Measurements from ENCODE around the gene EDN1.

Gene EDN1

DNA sequence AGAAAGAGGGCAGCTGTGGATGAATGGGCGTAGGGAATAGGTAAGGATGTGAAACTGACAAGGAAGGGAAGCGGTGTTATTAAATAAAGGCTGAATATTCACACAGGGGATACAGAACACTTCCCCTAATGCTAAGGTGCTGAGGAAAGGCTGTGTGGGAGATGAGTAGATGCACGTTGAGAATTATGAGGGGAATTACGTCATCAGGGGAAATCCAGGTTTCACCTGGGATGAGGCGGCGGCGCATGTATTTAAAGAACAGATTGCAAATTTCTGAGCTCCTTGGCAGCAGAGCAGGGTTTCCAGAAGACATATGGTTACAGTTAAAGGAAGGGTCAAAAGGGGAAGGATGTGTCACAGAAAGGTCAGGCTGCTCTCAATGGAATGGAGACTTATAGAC, 28.7 kb upstream of the EDN1 start:
- no peak for DNase-seq (ENCODE audit: low read depth)
- no peak overlapping the region for H3K4me3 ChIP-seq (ENCODE audit: low read depth, low read length)
- no peak for TF ChIP-seq POLR2A (IDR thresholded peaks at IDR 0.05; ENCODE audit: extremely low read depth, insufficient read length)
- TF ChIP-seq, protein P1, sequence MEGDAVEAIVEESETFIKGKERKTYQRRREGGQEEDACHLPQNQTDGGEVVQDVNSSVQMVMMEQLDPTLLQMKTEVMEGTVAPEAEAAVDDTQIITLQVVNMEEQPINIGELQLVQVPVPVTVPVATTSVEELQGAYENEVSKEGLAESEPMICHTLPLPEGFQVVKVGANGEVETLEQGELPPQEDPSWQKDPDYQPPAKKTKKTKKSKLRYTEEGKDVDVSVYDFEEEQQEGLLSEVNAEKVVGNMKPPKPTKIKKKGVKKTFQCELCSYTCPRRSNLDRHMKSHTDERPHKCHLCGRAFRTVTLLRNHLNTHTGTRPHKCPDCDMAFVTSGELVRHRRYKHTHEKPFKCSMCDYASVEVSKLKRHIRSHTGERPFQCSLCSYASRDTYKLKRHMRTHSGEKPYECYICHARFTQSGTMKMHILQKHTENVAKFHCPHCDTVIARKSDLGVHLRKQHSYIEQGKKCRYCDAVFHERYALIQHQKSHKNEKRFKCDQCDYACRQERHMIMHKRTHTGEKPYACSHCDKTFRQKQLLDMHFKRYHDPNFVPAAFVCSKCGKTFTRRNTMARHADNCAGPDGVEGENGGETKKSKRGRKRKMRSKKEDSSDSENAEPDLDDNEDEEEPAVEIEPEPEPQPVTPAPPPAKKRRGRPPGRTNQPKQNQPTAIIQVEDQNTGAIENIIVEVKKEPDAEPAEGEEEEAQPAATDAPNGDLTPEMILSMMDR (IDR thresholded peaks at IDR 0.05; ENCODE audit: low read depth, low read length): no peak
- no peak for TF ChIP-seq MYC (IDR thresholded peaks at IDR 0.05; ENCODE audit: low read depth, low read length)
- TF ChIP-seq, protein P2, sequence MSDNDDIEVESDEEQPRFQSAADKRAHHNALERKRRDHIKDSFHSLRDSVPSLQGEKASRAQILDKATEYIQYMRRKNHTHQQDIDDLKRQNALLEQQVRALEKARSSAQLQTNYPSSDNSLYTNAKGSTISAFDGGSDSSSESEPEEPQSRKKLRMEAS (IDR thresholded peaks at IDR 0.05; ENCODE audit: low read depth, low read length): no peak

- TF ChIP-seq POLR2A (IDR thresholded peaks at IDR 0.05; ENCODE audit: extremely low read depth, insufficient read length) (no peak), MYC (IDR thresholded peaks at IDR 0.05; ENCODE audit: low read depth, low read length) (no peak)
- TF ChIP-seq, protein P2 (IDR thresholded peaks at IDR 0.05; ENCODE audit: low read depth, low read length): no peak
- TF ChIP-seq, protein P1 (IDR thresholded peaks at IDR 0.05; ENCODE audit: low read depth, low read length): no peak
Measured at GRCh38 chr6:12262236-12263061, 27.7 kb upstream of the EDN1 start.

DNA sequence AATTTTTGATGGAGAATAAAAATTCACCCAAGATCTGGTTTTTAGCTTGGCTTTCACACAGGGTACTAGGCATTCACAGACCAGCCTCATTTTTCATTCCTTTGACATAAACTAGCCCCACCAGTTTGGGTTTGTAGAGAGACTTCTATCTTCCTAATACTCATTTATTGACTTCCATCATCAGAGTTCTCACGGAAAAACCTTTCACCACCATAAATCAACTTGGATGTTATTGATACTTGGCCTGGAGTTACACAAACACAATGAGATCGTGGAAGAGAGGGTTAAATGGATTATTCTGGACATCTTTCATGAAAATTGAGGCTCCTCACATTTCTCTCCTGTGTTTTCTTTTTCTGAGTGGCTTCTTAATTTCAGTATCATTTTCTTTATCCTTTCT, 26.8 kb upstream of the EDN1 start:
- DNase-seq (ENCODE audit: low read depth): no peak
- no peak overlapping the region for H3K4me3 ChIP-seq (ENCODE audit: low read depth, low read length)
- TF ChIP-seq, protein P1 (IDR thresholded peaks at IDR 0.05; ENCODE audit: low read depth, low read length): no peak
- no peak for TF ChIP-seq MYC (IDR thresholded peaks at IDR 0.05; ENCODE audit: low read depth, low read length)

More at GRCh38 chr6:12262236-12263061, 27.7 kb upstream of the EDN1 start:
- no peak overlapping the region for H3K4me3 ChIP-seq (ENCODE audit: low read depth, low read length)
- DNase-seq (ENCODE audit: low read depth): no peak

GRCh38 chr6:12264671-12265070, 25.5 kb upstream of the EDN1 start:
- no peak overlapping the region for H3K4me3 ChIP-seq (ENCODE audit: low read depth, low read length)
- no peak for DNase-seq (ENCODE audit: low read depth)
- TF ChIP-seq, protein P2 (IDR thresholded peaks at IDR 0.05; ENCODE audit: low read depth, low read length): no peak
- TF ChIP-seq, protein P1 (IDR thresholded peaks at IDR 0.05; ENCODE audit: low read depth, low read length): no peak
- no peak for TF ChIP-seq POLR2A (IDR thresholded peaks at IDR 0.05; ENCODE audit: extremely low read depth, insufficient read length)
- no peak for TF ChIP-seq MYC (IDR thresholded peaks at IDR 0.05; ENCODE audit: low read depth, low read length)

DNA sequence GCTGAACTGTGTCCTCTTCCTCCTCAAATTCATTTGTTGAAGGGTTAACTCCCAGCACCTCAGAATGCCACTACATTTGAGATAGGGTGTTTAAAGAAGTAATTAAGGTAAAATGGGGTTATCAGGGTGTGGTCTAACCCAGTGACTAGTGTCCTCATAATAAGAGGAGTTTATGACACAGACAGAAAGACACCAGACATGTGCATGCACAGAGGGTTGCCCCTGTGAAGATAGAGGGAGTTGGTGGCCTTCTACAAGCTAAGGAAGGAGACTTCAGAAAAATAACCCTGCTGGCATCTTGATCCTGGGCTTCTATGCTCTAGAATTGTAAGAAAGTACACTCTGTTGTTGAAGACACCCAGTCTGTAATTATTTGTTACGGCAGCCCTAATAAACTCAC, 24.9 kb upstream of the EDN1 start:
- peak; percentile 44 for DNase-seq (ENCODE audit: low read depth)
- peak overlapping the region; percentile 3 for H3K4me3 ChIP-seq (ENCODE audit: low read depth, low read length)
- TF ChIP-seq, protein P1 (IDR thresholded peaks at IDR 0.05; ENCODE audit: low read depth, low read length): no peak
- TF ChIP-seq MYC (IDR thresholded peaks at IDR 0.05; ENCODE audit: low read depth, low read length) (no peak), POLR2A (IDR thresholded peaks at IDR 0.05; ENCODE audit: extremely low read depth, insufficient read length) (no peak)
- TF ChIP-seq, protein P2 (IDR thresholded peaks at IDR 0.05; ENCODE audit: low read depth, low read length): no peak

Data from NB4 (cell line).